GM13977 (cell line): ENCODE results near the gene HPN.
"Not testable (repeated sequence)": the region's sequence is repeated elsewhere in the genome, so short reads cannot be mapped to it uniquely, and the experiment has no call there.

Experiments used
- DNase-seq: peaks from one replicate; pipeline ENCODE4 v3.0.0; 2012; ENCODE audit warnings: low spot score
- CTCF ChIP-seq: IDR thresholded peaks from 2 replicates; pipeline ENCODE4 v1.5.1; 2012; ENCODE audit warnings: mild to moderate bottlenecking, control low read depth; ENCODE audit not compliant: insufficient read depth; ENCODE audit errors: extremely low read depth, missing control alignments
- in situ Hi-C: fragments of 300-500 bp; cut with MboI; formaldehyde crosslinking; loops from one replicate; pipeline ENCODE4 v1.12.0; 2022; ENCODE audit warnings: low sequenced_read_pairs, low pct_unique_long_range_greater_than_20kb, mixed read lengths, inconsistent platforms; ENCODE audit not compliant: unreplicated experiment

The HPN gene

GRCh38 chr19:35004517-35005255 is 36.8 kb upstream of the HPN start:
- in situ Hi-C loops, result no loop called here
- DNase-seq, result no peak
- no peak for TF ChIP-seq CTCF

- DNase-seq, result no peak
- TF ChIP-seq CTCF, result no peak
- in situ Hi-C loops, result no loop called here
Observed at GRCh38 chr19:35005256-35005977, 36.1 kb upstream of the HPN start.

GRCh38 chr19:35006007-35006341 is 35.5 kb upstream of the HPN start:
- DNase-seq, in situ Hi-C loops: not testable (repeated sequence)

GRCh38 chr19:35006342-35006998 is 35.1 kb upstream of the HPN start:
- TF ChIP-seq CTCF, result no peak
- in situ Hi-C loops, result no loop called here
- no peak for DNase-seq

GRCh38 chr19:35006999-35007365 is 34.5 kb upstream of the HPN start:
- no peak for TF ChIP-seq CTCF
- in situ Hi-C loops, result no loop called here
- DNase-seq, result no peak

- DNase-seq, in situ Hi-C loops: not testable (repeated sequence)
Observed at GRCh38 chr19:35007427-35007826, 34.1 kb upstream of the HPN start.

- TF ChIP-seq CTCF, result no peak
- in situ Hi-C loops, result no loop called here
- no peak for DNase-seq
Observed at GRCh38 chr19:35008891-35009341, 32.6 kb upstream of the HPN start.
